Renal cortical epithelial cell (primary cell): ENCODE measurements around the gene KDM8. TPM values are rescaled to one million over a fixed set of nuclear protein-coding genes. Genes with fewer than 3 reads are reported as not detected.

Source experiments
- DNase-seq: peaks from one replicate; pipeline ENCODE4 v3.0.0-alpha.2; 2011; ENCODE audit warnings: low read depth
- total RNA-seq: library from RNA; depleted of rRNA; stranded (reverse); fragments of >200 nt; gene quantifications from 2 replicates; pipeline ENCODE4 v1.2.3, GENCODE V29; 2014

KDM8 gene
- total RNA-seq, result 0.17 and 4.3 TPM in 2 replicates

- DNase-seq, result peak; percentile 98
Measured at GRCh38 chr16:27203507-27204311, at the start of gene KDM8. TSS of gene KDM8 (plus strand) at chr16:27203526. CDS start at chr16:27210124, 6,598 bp downstream.

DNA sequence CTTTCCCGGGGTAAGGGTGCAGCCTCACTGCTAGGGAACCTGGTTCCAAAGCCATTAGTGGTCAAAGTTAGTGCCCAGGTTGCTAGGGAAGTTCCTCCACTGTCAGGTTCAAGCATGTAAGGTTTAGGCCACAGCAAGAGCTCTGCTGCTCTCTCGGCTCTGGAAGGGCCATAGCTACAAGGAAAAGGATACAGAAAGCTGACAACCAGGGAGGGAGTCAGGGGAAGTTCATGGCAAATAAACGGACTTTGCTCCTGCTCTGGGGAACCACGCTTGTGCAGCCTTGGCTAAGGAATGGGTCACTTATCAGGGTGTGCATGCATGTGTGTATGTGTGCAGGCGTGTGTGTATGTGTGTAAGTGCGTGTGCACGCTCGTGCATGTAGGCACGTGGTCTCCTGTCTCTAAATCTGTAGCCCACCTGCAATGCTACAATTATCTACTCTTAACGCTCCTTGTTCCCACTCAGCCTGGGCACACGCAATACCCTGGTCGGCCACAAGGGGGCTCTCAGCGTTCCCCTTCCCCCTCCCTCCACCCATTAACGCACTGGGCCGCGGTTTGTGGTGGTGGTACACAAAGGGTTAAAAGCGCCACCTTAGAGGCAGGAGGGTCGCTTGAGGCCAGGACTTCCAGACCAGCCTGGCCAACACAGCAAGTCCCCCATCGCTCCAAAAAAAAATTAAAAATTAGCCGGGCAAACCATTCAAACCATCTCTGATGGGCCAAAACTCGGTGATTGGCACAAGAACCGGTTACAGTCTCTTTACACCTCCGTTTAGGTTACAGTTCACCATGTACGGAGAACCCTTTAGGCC, 48.4 kb upstream of the KDM8 start:
- no peak for DNase-seq

DNA sequence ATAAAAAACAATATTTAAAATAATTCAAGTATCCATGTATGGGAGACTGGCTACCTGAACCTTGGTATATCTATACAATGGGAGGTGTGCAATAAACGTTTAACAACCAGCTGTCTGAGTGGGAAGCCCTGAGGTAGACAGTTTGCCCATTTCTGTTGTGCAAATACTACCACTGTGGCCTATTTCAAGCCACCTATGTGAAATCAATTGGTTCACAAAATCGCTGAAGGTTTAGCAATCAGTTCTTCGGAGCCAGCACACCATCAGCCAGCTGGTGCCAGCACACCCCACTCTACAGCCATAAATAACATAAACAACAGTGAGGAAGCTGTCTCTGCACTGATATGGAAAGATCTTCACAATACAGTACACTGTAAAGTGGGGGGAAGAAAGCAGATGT, 46.7 kb upstream of the KDM8 start:
- DNase-seq, result no peak

GRCh38 chr16:27161398-27161797, 41.9 kb upstream of the KDM8 start:
- DNase-seq, result no peak

DNA sequence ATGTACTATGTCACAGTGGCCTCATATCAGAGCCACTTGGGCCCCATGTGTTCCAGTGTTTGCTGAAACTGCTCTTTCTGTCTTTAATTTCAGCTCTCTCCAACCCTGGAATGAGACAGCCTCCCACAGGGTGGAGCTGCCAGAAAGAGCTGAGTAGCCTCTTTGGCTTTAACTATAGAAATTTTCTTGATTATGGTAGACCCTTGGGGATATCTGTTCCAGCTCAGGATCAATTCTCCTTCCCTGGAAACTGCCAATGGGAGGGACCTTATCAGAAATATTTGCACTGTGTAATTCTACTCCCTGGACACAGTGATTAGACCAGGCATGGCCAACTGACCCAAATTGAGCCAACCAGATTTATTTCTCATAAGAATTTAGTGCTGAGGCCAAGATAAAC, 39.0 kb upstream of the KDM8 start:
- no peak for DNase-seq

DNA sequence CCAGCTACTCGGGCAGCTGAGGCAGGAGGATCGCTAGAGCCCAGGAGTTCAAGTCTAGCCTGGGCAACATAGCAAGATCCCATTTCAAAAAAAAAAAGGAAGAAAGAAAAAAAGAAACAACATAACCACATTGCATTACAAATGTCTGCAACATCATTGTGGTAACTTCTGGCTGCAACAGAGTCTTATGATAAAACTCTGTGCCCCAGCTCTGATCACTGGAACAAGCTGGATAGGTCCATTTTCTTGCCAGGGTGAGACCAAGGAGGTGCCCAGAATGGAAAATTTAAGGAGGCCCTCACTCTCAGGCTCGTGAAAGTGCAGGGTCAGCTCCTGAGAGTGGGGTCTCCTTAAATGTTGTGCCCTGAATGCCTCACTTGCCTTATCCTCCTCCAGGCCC, 37.8 kb upstream of the KDM8 start:
- DNase-seq, result no peak

GRCh38 chr16:27168790-27169189, 34.5 kb upstream of the KDM8 start:
- DNase-seq, result no peak

- peak; percentile 18 for DNase-seq
Measured at GRCh38 chr16:27169511-27170071, 33.7 kb upstream of the KDM8 start.

DNA sequence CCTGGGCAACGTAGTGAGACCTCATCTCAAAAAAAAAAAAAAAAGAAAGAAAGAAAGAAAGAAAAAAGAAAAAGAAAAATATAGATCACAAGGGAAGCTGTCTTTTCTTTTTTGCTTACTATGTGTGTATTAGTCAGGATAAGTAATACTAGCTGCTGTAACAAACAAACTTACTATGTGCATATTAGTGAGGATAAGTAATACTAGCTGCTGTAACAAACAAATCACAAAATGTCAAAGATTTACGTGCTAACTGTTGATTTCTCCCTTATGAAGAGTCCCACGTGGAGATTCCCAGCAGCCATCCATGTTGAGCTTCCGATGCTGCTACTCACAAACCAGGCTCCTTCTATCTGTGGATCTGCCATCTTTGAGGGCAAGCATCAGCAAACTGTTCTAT, 31.7 kb upstream of the KDM8 start:
- no peak for DNase-seq

DNA sequence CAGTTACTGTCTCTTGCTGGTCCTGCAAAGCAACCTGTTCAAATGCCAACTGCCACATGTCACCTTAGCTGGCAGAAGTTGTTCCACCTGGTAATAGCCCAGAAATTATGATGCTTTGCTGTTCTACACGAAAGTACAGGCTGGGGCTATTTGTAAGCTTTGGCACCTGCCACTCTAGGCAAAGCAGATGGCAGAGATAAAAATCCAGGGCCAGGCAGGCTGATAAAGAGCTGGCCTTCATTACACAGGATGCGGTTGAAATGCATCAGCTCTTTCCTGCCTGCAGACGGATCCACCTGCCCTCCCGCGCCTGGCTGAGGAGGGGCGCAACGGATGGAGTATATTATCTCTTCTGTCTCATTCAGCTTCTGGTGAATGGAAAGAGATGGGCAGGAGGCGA, 29.3 kb upstream of the KDM8 start:
- DNase-seq, result no peak

GRCh38 chr16:27174798-27175197, 28.5 kb upstream of the KDM8 start:
- DNase-seq, result peak; percentile 22

- DNase-seq, result no peak
Measured at GRCh38 chr16:27175888-27176287, 27.4 kb upstream of the KDM8 start.

GRCh38 chr16:27177031-27177774, 26.1 kb upstream of the KDM8 start:
- peak; percentile 18 for DNase-seq

DNA sequence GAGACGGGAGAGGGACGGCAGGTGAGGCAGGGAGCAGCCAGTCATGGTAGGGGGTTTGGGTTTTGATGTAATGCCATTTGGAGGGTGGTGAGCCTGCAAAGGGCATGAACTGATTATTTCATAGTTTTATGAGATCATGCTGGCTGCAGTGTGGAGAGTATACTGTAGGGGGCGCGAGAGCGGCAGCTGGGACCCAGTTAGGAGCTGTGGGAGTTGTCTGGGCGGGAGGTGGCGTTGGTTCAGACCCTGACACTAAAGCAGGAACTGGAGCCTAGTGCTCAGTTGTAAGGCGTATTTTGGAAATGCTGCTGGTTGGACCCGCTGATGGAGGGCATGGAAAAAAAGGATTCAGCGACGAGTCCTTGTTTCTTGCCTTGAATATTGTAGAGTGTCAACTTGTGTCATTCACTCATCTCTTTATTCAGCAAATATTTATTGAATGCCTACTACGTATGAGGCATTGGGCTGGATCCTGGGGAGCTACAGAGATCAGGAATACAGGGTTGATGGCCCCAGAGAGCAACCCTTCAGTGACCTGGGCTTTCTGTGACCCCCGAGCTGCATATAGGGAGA, 23.7 kb upstream of the KDM8 start:
- peak; percentile 18 for DNase-seq

GRCh38 chr16:27181019-27181790, 22.1 kb upstream of the KDM8 start:
- DNase-seq, result no peak

GRCh38 chr16:27182906-27183405, 20.4 kb upstream of the KDM8 start:
- no peak for DNase-seq

- DNase-seq, result no peak
Measured at GRCh38 chr16:27185776-27186130, 17.6 kb upstream of the KDM8 start.

GRCh38 chr16:27188633-27189032, 14.7 kb upstream of the KDM8 start:
- DNase-seq, result no peak

- no peak for DNase-seq
Measured at GRCh38 chr16:27189335-27189972, 13.9 kb upstream of the KDM8 start.

GRCh38 chr16:27190316-27190871, 12.9 kb upstream of the KDM8 start:
- no peak for DNase-seq
